CD4-positive, CD25-positive, alpha-beta regulatory T cell (primary cell): ENCODE data around the gene GRIK1. TPM values are rescaled to one million over a fixed set of nuclear protein-coding genes. Genes with fewer than 3 reads are reported as not detected.
A peak's percentile ranks its signal among the peaks of the same experiment; 100 is the strongest.

Source experiments
- ATAC-seq, 2 donors: fragments of 150-1000 bp; cut with Tn5 transposase; one replicate each; pipeline ENCODE4 v1.10.0; 2021; ENCODE audit warnings: low read depth in 2 of 2, moderate number of reproducible peaks in 2 of 2, moderate library complexity in 1 of 2
- DNase-seq, 3 donors: peaks; one replicate each; pipeline versions ENCODE4 v3.0.0 to v3.0.0-alpha.2; 2012 to 2022; ENCODE audit warnings: mixed read lengths in 1 of 3
- H3K27ac ChIP-seq: one replicate; pipeline ENCODE4 v1.7.0; 2013; ENCODE audit warnings: mild to moderate bottlenecking, low read length; ENCODE audit not compliant: insufficient read depth, poor library complexity, severe bottlenecking
- H3K27me3 ChIP-seq: one replicate; pipeline ENCODE4 v1.7.0; 2013; ENCODE audit warnings: low read length; ENCODE audit not compliant: control insufficient read depth, insufficient read depth
- H3K36me3 ChIP-seq: one replicate; pipeline ENCODE4 v1.7.0; 2013; ENCODE audit warnings: mild to moderate bottlenecking, low read length, moderate library complexity; ENCODE audit not compliant: control insufficient read depth, insufficient read depth
- H3K4me1 ChIP-seq: 2 replicates; pipeline ENCODE4 v1.7.0; 2013; ENCODE audit warnings: mild to moderate bottlenecking, low read length; ENCODE audit not compliant: insufficient read depth, control insufficient read depth, poor library complexity, severe bottlenecking
- H3K4me3 ChIP-seq: one replicate; pipeline ENCODE4 v1.7.0; 2013; ENCODE audit warnings: low read depth, mild to moderate bottlenecking, low read length, moderate library complexity
- H3K9me3 ChIP-seq, 2 experiments: 1 replicate in 1 of 2; 2 replicates in 1 of 2; pipeline ENCODE4 v1.7.0; 2013; ENCODE audit warnings: low read length in 2 of 2, mild to moderate bottlenecking in 1 of 2, moderate library complexity in 1 of 2; ENCODE audit not compliant: control insufficient read depth in 2 of 2
- H3K27ac Mint-ChIP-seq, 3 donors: one replicate each; pipeline ENCODE4 v1.8.0; 2020 to 2022; ENCODE audit warnings: mild to moderate bottlenecking in 3 of 3, mixed read lengths in 3 of 3, moderate library complexity in 2 of 3
- H3K27me3 Mint-ChIP-seq: one replicate; pipeline ENCODE4 v1.8.0; 2022; ENCODE audit warnings: mild to moderate bottlenecking, mixed read lengths
- H3K36me3 Mint-ChIP-seq: one replicate; pipeline ENCODE4 v1.8.0; 2020; ENCODE audit warnings: mixed read lengths
- H3K4me1 Mint-ChIP-seq, 4 donors: one replicate each; pipeline ENCODE4 v1.8.0; 2020 to 2022; ENCODE audit warnings: mixed read lengths in 4 of 4, mild to moderate bottlenecking in 1 of 4
- H3K4me3 Mint-ChIP-seq, 4 donors: one replicate each; pipeline ENCODE4 v1.8.0; 2020 to 2022; ENCODE audit warnings: mild to moderate bottlenecking in 4 of 4, mixed read lengths in 4 of 4, moderate library complexity in 3 of 4
- H3K9me3 Mint-ChIP-seq, 7 donors: one replicate each; pipeline ENCODE4 v1.8.0; 2020 to 2022; ENCODE audit warnings: mixed read lengths in 7 of 7, mild to moderate bottlenecking in 3 of 7, moderate library complexity in 2 of 7
- polyA plus RNA-seq, 4 donors: library from polyadenylated mRNA; unstranded; fragments of 300-500 nt; fragmentation: Illumina TruSeq; gene quantifications; one replicate each; pipeline ENCODE4 v1.2.3, GENCODE V29; 2021
- total RNA-seq: library from RNA; stranded (reverse); gene quantifications from one replicate; pipeline ENCODE4 v1.2.3, GENCODE V29; 2022

GRIK1 gene
- total and polyA plus RNA-seq, 5 donors from 2014 or later, result 0.06 TPM; not detected in 4

GRCh38 chr21:29854795-29855194 is 85.0 kb downstream of the GRIK1 start:
- no peaks in the 10 kb centered on the region for H3K27me3 ChIP-seq
- H3K4me3 Mint-ChIP-seq, result no peak overlapping the region
- H3K9me3 ChIP-seq, result no peaks in the 10 kb centered on the region
- H3K27ac Mint-ChIP-seq, result no peak overlapping the region
- H3K4me1 ChIP-seq, result no peaks in the 10 kb centered on the region
- ATAC-seq (no peak), DNase-seq (no peak)
- H3K36me3 Mint-ChIP-seq, result no peaks in the 10 kb centered on the region
- no peaks in the 10 kb centered on the region for H3K27me3 Mint-ChIP-seq
- no peaks in the 10 kb centered on the region for H3K4me1 Mint-ChIP-seq
- peaks cover 0 to 2% (median 0%) of the 10 kb centered on the region in 7 donors for H3K9me3 Mint-ChIP-seq
- H3K36me3 ChIP-seq, result no peaks in the 10 kb centered on the region
- H3K27ac ChIP-seq, result no peak overlapping the region
- H3K4me3 ChIP-seq, result no peak overlapping the region

- H3K4me3 ChIP-seq, result no peak overlapping the region
- no peaks in the 10 kb centered on the region for H3K9me3 Mint-ChIP-seq
- no peak for DNase-seq
- H3K27me3 ChIP-seq, result peaks cover 3% of the 10 kb centered on the region
- no peak for ATAC-seq
- H3K36me3 Mint-ChIP-seq, result no peaks in the 10 kb centered on the region
- no peaks in the 10 kb centered on the region for H3K4me1 ChIP-seq
- no peak overlapping the region for H3K4me3 Mint-ChIP-seq
- peaks cover 5% of the 10 kb centered on the region for H3K27me3 Mint-ChIP-seq
- no peaks in the 10 kb centered on the region for H3K9me3 ChIP-seq
- no peaks in the 10 kb centered on the region for H3K36me3 ChIP-seq
- H3K4me1 Mint-ChIP-seq, result no peaks in the 10 kb centered on the region
- H3K27ac ChIP-seq, result no peak overlapping the region
- H3K27ac Mint-ChIP-seq, result no peak overlapping the region
These were observed 88.2 kb downstream of the GRIK1 start for GRCh38 chr21:29851611-29852010.

- no peak overlapping the region for H3K4me3 Mint-ChIP-seq
- Histone ChIP-seq H3K9me3 (no peaks in the 10 kb centered on the region), H3K4me3 (no peak overlapping the region), H3K36me3 (no peaks in the 10 kb centered on the region), H3K27me3 (peaks cover 3% of the 10 kb centered on the region), H3K4me1 (no peaks in the 10 kb centered on the region), H3K27ac (no peak overlapping the region)
- peaks cover 0 to 2% (median 0%) of the 10 kb centered on the region in 7 donors for H3K9me3 Mint-ChIP-seq
- H3K36me3 Mint-ChIP-seq, result no peaks in the 10 kb centered on the region
- H3K27ac Mint-ChIP-seq, result no peak overlapping the region
- peaks cover 5% of the 10 kb centered on the region for H3K27me3 Mint-ChIP-seq
- H3K4me1 Mint-ChIP-seq, result no peaks in the 10 kb centered on the region
- ATAC-seq (peak in 1 of 2 donors; percentile 84), DNase-seq (peak; percentile 16 to 67 (median 40))
These were observed 90.0 kb downstream of the GRIK1 start for GRCh38 chr21:29849735-29850176.

GRCh38 chr21:29843804-29844203 is 96.0 kb downstream of the GRIK1 start:
- peaks cover 3% of the 10 kb centered on the region for H3K27me3 ChIP-seq
- ATAC-seq, result no peak
- no peaks in the 10 kb centered on the region for H3K36me3 Mint-ChIP-seq
- no peak overlapping the region for H3K27ac ChIP-seq
- no peaks in the 10 kb centered on the region for H3K4me1 ChIP-seq
- H3K9me3 Mint-ChIP-seq, result peaks cover 0 to 2% (median 0%) of the 10 kb centered on the region in 7 donors
- H3K27ac Mint-ChIP-seq, result no peak overlapping the region
- no peaks in the 10 kb centered on the region for H3K36me3 ChIP-seq
- no peak overlapping the region for H3K4me3 Mint-ChIP-seq
- H3K27me3 Mint-ChIP-seq, result peaks cover 12% of the 10 kb centered on the region
- no peak overlapping the region for H3K4me3 ChIP-seq
- no peaks in the 10 kb centered on the region for H3K9me3 ChIP-seq
- H3K4me1 Mint-ChIP-seq, result no peaks in the 10 kb centered on the region
- DNase-seq, result no peak

GRCh38 chr21:29834617-29835016 is 105.2 kb downstream of the GRIK1 start:
- Mint-ChIP-seq H3K27me3 (peaks cover 4% of the 10 kb centered on the region), H3K4me3 (no peak overlapping the region), H3K9me3 (peaks cover 0 to 9% (median 0%) of the 10 kb centered on the region in 7 donors), H3K36me3 (no peaks in the 10 kb centered on the region), H3K27ac (no peak overlapping the region), H3K4me1 (no peaks in the 10 kb centered on the region)
- no peaks in the 10 kb centered on the region for H3K9me3 ChIP-seq
- DNase-seq (no peak), ATAC-seq (no peak)
- H3K4me3 ChIP-seq, result no peak overlapping the region
- no peaks in the 10 kb centered on the region for H3K36me3 ChIP-seq
- no peak overlapping the region for H3K27ac ChIP-seq
- no peaks in the 10 kb centered on the region for H3K27me3 ChIP-seq
- no peaks in the 10 kb centered on the region for H3K4me1 ChIP-seq

- no peak for DNase-seq
- Mint-ChIP-seq H3K27ac (no peak overlapping the region), H3K36me3 (no peaks in the 10 kb centered on the region), H3K9me3 (peaks cover 0 to 12% (median 3%) of the 10 kb centered on the region in 7 donors), H3K4me3 (no peak overlapping the region), H3K4me1 (no peaks in the 10 kb centered on the region), H3K27me3 (peaks cover 4% of the 10 kb centered on the region)
- Histone ChIP-seq H3K27me3 (no peaks in the 10 kb centered on the region), H3K36me3 (no peaks in the 10 kb centered on the region), H3K27ac (no peak overlapping the region), H3K9me3 (no peaks in the 10 kb centered on the region), H3K4me3 (no peak overlapping the region), H3K4me1 (no peaks in the 10 kb centered on the region)
- ATAC-seq, result no peak
These were observed 107.6 kb downstream of the GRIK1 start for GRCh38 chr21:29832217-29832616.

GRCh38 chr21:29829564-29830275 is 110.1 kb downstream of the GRIK1 start:
- Histone ChIP-seq H3K36me3 (no peaks in the 10 kb centered on the region), H3K4me3 (no peak overlapping the region), H3K4me1 (no peaks in the 10 kb centered on the region), H3K27me3 (no peaks in the 10 kb centered on the region), H3K27ac (no peak overlapping the region), H3K9me3 (no peaks in the 10 kb centered on the region)
- Mint-ChIP-seq H3K9me3 (peaks cover 0 to 12% (median 2%) of the 10 kb centered on the region in 7 donors), H3K36me3 (no peaks in the 10 kb centered on the region), H3K27ac (no peak overlapping the region), H3K4me3 (no peak overlapping the region), H3K4me1 (no peaks in the 10 kb centered on the region), H3K27me3 (no peaks in the 10 kb centered on the region)
- no peak for DNase-seq
- ATAC-seq, result no peak

- Mint-ChIP-seq H3K36me3 (no peaks in the 10 kb centered on the region), H3K27ac (no peak overlapping the region), H3K9me3 (peaks cover 0 to 10% (median 2%) of the 10 kb centered on the region in 7 donors), H3K4me1 (no peaks in the 10 kb centered on the region), H3K27me3 (no peaks in the 10 kb centered on the region), H3K4me3 (no peak overlapping the region)
- H3K9me3 ChIP-seq, result no peaks in the 10 kb centered on the region
- no peaks in the 10 kb centered on the region for H3K4me1 ChIP-seq
- no peak overlapping the region for H3K4me3 ChIP-seq
- no peaks in the 10 kb centered on the region for H3K27me3 ChIP-seq
- DNase-seq (no peak), ATAC-seq (no peak)
- no peaks in the 10 kb centered on the region for H3K36me3 ChIP-seq
- H3K27ac ChIP-seq, result no peak overlapping the region
These were observed 112.1 kb downstream of the GRIK1 start for GRCh38 chr21:29827647-29828046.
